B cell (primary cell): ENCODE data around the gene MYCBP2. TPM values are rescaled to one million over a fixed set of nuclear protein-coding genes. Genes with fewer than 3 reads are reported as not detected.
"Not testable (repeated sequence)": the region's sequence is repeated elsewhere in the genome, so short reads cannot be mapped to it uniquely, and the experiment has no call there.

Experiments
- ATAC-seq: fragments of 200-7000 bp; cut with Tn5 transposase; one replicate; pipeline ENCODE4 v1.10.0; 2021; ENCODE audit warnings: low read depth, mild to moderate bottlenecking, moderate number of reproducible peaks, moderate library complexity
- CTCF ChIA-PET: fragments of 350-600 bp; sonication (Branson Sonifier 250); formaldehyde crosslinking; loops from one replicate; lab custom pipeline; 2021; ENCODE audit warnings: antibody characterized with exemption, inconsistent platforms; lab: Charles Lee
- POLR2A ChIA-PET: fragments of 350-600 bp; sonication (Branson Sonifier 250); formaldehyde crosslinking; loops from one replicate; lab custom pipeline; 2021; ENCODE audit warnings: antibody characterized with exemption; lab: Charles Lee
- DNase-seq: peaks from one replicate; pipeline ENCODE4 v3.0.0; 2013
- H2AFZ ChIP-seq: 2 replicates; pipeline ENCODE4 v1.6.1; 2012; ENCODE audit warnings: mild to moderate bottlenecking, low read depth, low read length; ENCODE audit not compliant: insufficient read depth, poor library complexity, severe bottlenecking
- H3K27ac ChIP-seq, 2 donors: 1 replicate in 1 of 2; 2 replicates in 1 of 2; pipeline ENCODE4 v1.5.1; 2012 to 2013; ENCODE audit warnings: low read length in 2 of 2, mild to moderate bottlenecking in 2 of 2, moderate library complexity in 1 of 2
- H3K27me3 ChIP-seq, 4 experiments: fragments of 200-600 bp in 1 of 4; sonication (generic) in 1 of 4; replicated peaks in 1 of 4; 1 replicate in 2 of 4; 2 replicates in 2 of 4; pipeline versions ENCODE4 v1.6.1 to v1.7.0; 2013 to 2016; ENCODE audit warnings: low read length in 3 of 4, mild to moderate bottlenecking in 2 of 4, mixed read lengths in 1 of 4, moderate library complexity in 1 of 4; ENCODE audit not compliant: insufficient read depth in 4 of 4, control insufficient read depth in 3 of 4; ENCODE audit errors: control extremely low read depth in 1 of 4
- H3K36me3 ChIP-seq, 2 experiments: replicated peaks in 1 of 2; 1 replicate in 1 of 2; 2 replicates in 1 of 2; pipeline versions ENCODE4 v1.6.1 to v1.7.1; 2013; ENCODE audit warnings: low read length in 1 of 2; ENCODE audit not compliant: insufficient read depth in 2 of 2, control insufficient read depth in 1 of 2; ENCODE audit errors: control extremely low read depth in 1 of 2, extremely low read depth in 1 of 2
- H3K4me1 ChIP-seq, 2 donors: fragments of 200-600 bp in 1 of 2; sonication (generic) in 1 of 2; 1 replicate in 1 of 2; 2 replicates in 1 of 2; pipeline versions ENCODE4 v1.5.1 to v1.6.1; 2013 to 2017; ENCODE audit warnings: low read length in 2 of 2; ENCODE audit not compliant: control insufficient read depth in 2 of 2, insufficient read depth in 2 of 2
- H3K4me2 ChIP-seq: replicated peaks from 2 replicates; pipeline ENCODE3; 2012; ENCODE audit warnings: mild to moderate bottlenecking, low read depth, low read length; ENCODE audit not compliant: poor library complexity, severe bottlenecking
- H3K4me3 ChIP-seq, 5 experiments: fragments of 200-600 bp in 1 of 5; sonication (generic) in 1 of 5; 1 replicate in 3 of 5; 2 replicates in 2 of 5; pipeline versions ENCODE4 v1.5.1 to v1.7.0; 2011 to 2016; ENCODE audit warnings: low read length in 4 of 5, mild to moderate bottlenecking in 4 of 5, low read depth in 2 of 5, control low read depth in 1 of 5, moderate library complexity in 1 of 5; ENCODE audit not compliant: insufficient read depth in 1 of 5; ENCODE audit errors: control extremely low read depth in 1 of 5, extremely low read depth in 1 of 5
- H3K79me2 ChIP-seq: fragments of 200-600 bp; sonication (generic); one replicate; pipeline ENCODE4 v1.6.0; 2016; ENCODE audit warnings: low read length; ENCODE audit not compliant: control insufficient read depth, insufficient read depth
- H3K9ac ChIP-seq: fragments of 200-600 bp; sonication (generic); 2 replicates; pipeline ENCODE4 v1.6.1; 2017; ENCODE audit warnings: mild to moderate bottlenecking, low read length, moderate library complexity
- H3K9me3 ChIP-seq, 3 donors: one replicate each; pipeline versions ENCODE4 v1.6.1 to v1.7.1; 2013; ENCODE audit warnings: low read length in 2 of 3; ENCODE audit not compliant: control insufficient read depth in 2 of 3, insufficient read depth in 1 of 3; ENCODE audit errors: control extremely low read depth in 1 of 3
- H4K20me1 ChIP-seq: 2 replicates; pipeline ENCODE4 v1.6.0; 2012; ENCODE audit warnings: mild to moderate bottlenecking, low read length; ENCODE audit not compliant: insufficient read depth, control insufficient read depth, poor library complexity, severe bottlenecking
- H3K27ac Mint-ChIP-seq: one replicate; pipeline ENCODE4 v1.8.0; 2021; ENCODE audit warnings: mixed read lengths
- H3K27me3 Mint-ChIP-seq: one replicate; pipeline ENCODE4 v1.8.0; 2021; ENCODE audit warnings: mixed read lengths
- H3K4me1 Mint-ChIP-seq: one replicate; pipeline ENCODE4 v1.8.0; 2021; ENCODE audit warnings: mixed read lengths
- H3K4me3 Mint-ChIP-seq: one replicate; pipeline ENCODE4 v1.8.0; 2021; ENCODE audit warnings: mixed read lengths
- H3K9me3 Mint-ChIP-seq: one replicate; pipeline ENCODE4 v1.8.0; 2022; ENCODE audit warnings: mixed read lengths; ENCODE audit not compliant: insufficient read depth
- CTCF ChIP-seq: fragments of 200-600 bp; IDR thresholded peaks from one replicate; pipeline ENCODE4 v1.8.0; 2022; ENCODE audit warnings: antibody characterized with exemption, mild to moderate bottlenecking
- EZH2 ChIP-seq: IDR thresholded peaks from 2 replicates; pipeline ENCODE4 v1.6.1; 2012; ENCODE audit warnings: borderline replicate concordance, low read depth, mild to moderate bottlenecking, moderate library complexity, low read length; ENCODE audit not compliant: insufficient read depth, poor library complexity, severe bottlenecking
- WGBS: methylation state at CpG from one replicate; pipeline ENCODE4 v1.1.5; 2013; ENCODE audit warnings: missing lambda C conversion rate; ENCODE audit not compliant: insufficient coverage; 5-methylcytosine and 5-hydroxymethylcytosine counted together
- intact Hi-C: fragments of 100-400 bp; cut with micrococcal nuclease; formaldehyde crosslinking; loops from one replicate; pipeline ENCODE4 v1.10.0; 2022
- polyA plus RNA-seq: library from polyadenylated mRNA; depleted of rRNA; stranded (reverse); fragments of >200 nt; gene quantifications from 2 replicates; pipeline ENCODE4 v1.2.3, GENCODE V29; 2012
- total RNA-seq, 2 donors: library from RNA; stranded (reverse); fragments of 120-200 nt in 1 of 2; gene quantifications; 1 replicate in 1 of 2; 2 replicates in 1 of 2; pipeline versions ENCODE4 v1.2.3 to v1.2.4, GENCODE V29; 2013 to 2022

The MYCBP2 gene
- total and polyA plus RNA-seq, 2 donors (not counting 1 experiment from before 2014, with no cell fraction given), result 84.0 to 237 TPM

GRCh38 chr13:77009011-77009410 is 317.9 kb downstream of the MYCBP2 start:
- H3K27ac Mint-ChIP-seq, result no peak overlapping the region
- no peak for ATAC-seq
- H3K4me1 Mint-ChIP-seq, result peaks cover 13% of the 10 kb centered on the region
- ChIA-PET CTCF (no interaction called here), POLR2A (interaction anchor here (0.6 kb wide), 1 partner anchor 62 kb away, joined by 3 read pairs; no protein-coding TSS in a partner anchor)
- no peak overlapping the region for H3K9ac ChIP-seq
- H3K4me2 ChIP-seq, result no peak overlapping the region
- no peak overlapping the region for H2AFZ ChIP-seq
- no peak overlapping the region for H3K4me3 Mint-ChIP-seq
- H3K36me3 ChIP-seq, result peaks cover 0 to 62% of the 10 kb centered on the region in 2 experiments
- H3K9me3 ChIP-seq, result no peaks in the 10 kb centered on the region
- no peak for TF ChIP-seq CTCF
- no peak for TF ChIP-seq EZH2
- peaks cover 41% of the 10 kb centered on the region for H3K79me2 ChIP-seq
- H4K20me1 ChIP-seq, result peaks cover 37% of the 10 kb centered on the region
- H3K27me3 ChIP-seq, result no peaks in the 10 kb centered on the region
- no peaks in the 10 kb centered on the region for H3K9me3 Mint-ChIP-seq
- H3K27me3 Mint-ChIP-seq, result no peaks in the 10 kb centered on the region
- WGBS, result no CpG with 5 or more reads among the region's 2 CpGs
- no peak for DNase-seq
- H3K4me1 ChIP-seq, result no peaks in the 10 kb centered on the region
- intact Hi-C loops, result no loop called here
- no peak overlapping the region for H3K27ac ChIP-seq
- no peak overlapping the region for H3K4me3 ChIP-seq

- H3K9me3 ChIP-seq, H3K4me1 ChIP-seq, H3K27ac Mint-ChIP-seq, H3K4me2 ChIP-seq, H3K27me3 Mint-ChIP-seq, DNase-seq, H3K27ac ChIP-seq, ATAC-seq, H3K9ac ChIP-seq, H2AFZ ChIP-seq, H3K4me3 Mint-ChIP-seq, intact Hi-C loops, CTCF ChIA-PET, H3K27me3 ChIP-seq, H3K4me3 ChIP-seq, H3K9me3 Mint-ChIP-seq, POLR2A ChIA-PET: not testable (repeated sequence)
- Histone ChIP-seq H3K79me2 (peaks cover 35% of the 10 kb centered on the region), H4K20me1 (peaks cover 30% of the 10 kb centered on the region), H3K36me3 (peaks cover 0 to 57% of the 10 kb centered on the region in 2 experiments)
- peaks cover 10% of the 10 kb centered on the region for H3K4me1 Mint-ChIP-seq
- 100% methylated on average over 1 of the region's 4 CpGs for WGBS
Observed at GRCh38 chr13:77008337-77008736, 318.6 kb downstream of the MYCBP2 start.
